ENCODE data around the gene MYO5B. TPM values are rescaled to one million over a fixed set of nuclear protein-coding genes. Genes with fewer than 3 reads are reported as not detected.

Gene MYO5B
- total and polyA plus RNA-seq, 4 donors: 0.92 to 20.3 (median 2.9) TPM

DNA sequence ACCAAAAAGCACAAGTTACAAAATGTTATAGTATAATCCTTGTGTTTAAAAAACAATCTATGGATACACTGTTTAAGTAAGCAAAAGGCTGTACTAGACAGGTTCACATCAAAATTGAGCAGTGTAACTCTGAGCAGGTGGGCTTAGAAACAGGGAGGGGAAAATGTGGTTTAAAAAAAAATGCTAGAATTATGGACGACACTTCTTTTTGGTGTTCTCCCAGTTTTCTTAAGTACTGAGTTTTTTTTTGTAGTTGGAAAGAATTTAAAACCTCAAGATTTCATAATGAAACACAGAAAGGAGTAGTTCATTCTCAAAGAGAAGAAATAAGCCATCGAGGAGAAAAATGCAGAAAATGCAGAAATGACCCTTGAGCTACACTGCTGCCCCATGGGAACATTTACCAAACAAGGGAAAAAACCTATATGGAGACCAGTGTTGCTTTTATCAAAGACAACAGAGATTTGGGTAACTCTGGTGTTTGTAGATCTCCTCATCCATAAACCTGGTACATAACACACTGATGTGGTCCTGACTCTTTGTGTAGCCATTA is 100.7 kb downstream of the MYO5B start:
- H3K9me3 ChIP-seq (ENCODE audit: control insufficient read depth, low read length): no peaks in the 10 kb centered on the region
- DNase-seq (no peak), ATAC-seq (ENCODE audit: low FRiP score) (no peak)
- intact Hi-C loops (cut with DNase I): no loop called here
- no peak overlapping the region for H3K4me3 ChIP-seq (ENCODE audit: low read length in 2 of 2)
- no peaks in the 10 kb centered on the region for H3K27me3 ChIP-seq (ENCODE audit: control insufficient read depth in 1 of 2, insufficient read depth in 2 of 2, low read length in 1 of 2)
- WGBS, 2 donors: 19 to 23% methylated on average over 2 of the region's 2 CpGs
- peaks cover 0 to 16% of the 10 kb centered on the region in 2 donors for H3K4me1 ChIP-seq (ENCODE audit: control insufficient read depth in 1 of 2, insufficient read depth in 2 of 2, low read length in 2 of 2)
- H3K27ac ChIP-seq (ENCODE audit: low read depth in 1 of 2, low read length in 2 of 2): no peak overlapping the region
- no peaks in the 10 kb centered on the region for H3K36me3 ChIP-seq (ENCODE audit: control insufficient read depth in 1 of 2, insufficient read depth in 2 of 2, low read length in 1 of 2)

DNA sequence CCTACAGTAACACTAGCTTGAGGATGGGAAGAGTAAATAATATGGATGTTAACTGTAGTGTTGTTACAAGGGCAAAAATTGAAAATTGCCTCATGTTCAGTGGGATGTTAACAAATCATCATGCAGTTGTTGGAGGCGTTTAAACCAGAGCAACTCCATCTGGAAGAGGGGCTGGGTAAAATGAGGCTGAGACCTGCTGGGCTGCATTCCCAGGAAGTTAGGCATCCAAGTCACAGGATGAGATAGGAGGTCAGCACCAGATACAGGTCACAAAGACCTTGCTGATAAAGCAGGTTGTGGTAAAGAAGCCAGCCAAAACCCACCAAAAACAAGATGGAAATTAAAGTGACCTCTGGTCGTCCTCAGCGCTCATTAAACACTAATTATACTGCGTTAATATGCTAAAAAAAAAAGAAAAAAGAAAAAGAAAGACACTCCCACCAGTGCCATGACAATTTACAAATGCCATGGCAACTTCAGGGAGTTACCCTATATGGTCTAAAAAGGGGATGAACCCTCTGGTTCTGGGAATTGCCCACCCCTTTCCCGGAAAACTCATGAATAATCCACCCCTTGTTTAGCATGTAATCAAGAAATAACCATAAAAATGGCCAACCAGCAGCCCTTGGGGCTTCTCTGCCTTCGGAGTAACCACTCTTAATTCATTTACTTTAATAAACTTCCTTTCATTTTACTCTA is 101.4 kb downstream of the MYO5B start:
- WGBS, 2 donors: 93 to 94% methylated on average over 6 of the region's 6 CpGs

GRCh38 chr18:50092245-50092805 is 102.6 kb downstream of the MYO5B start:
- no peaks in the 10 kb centered on the region for H3K36me3 ChIP-seq (ENCODE audit: control insufficient read depth in 1 of 2, insufficient read depth in 2 of 2, low read length in 1 of 2)
- H3K4me3 ChIP-seq (ENCODE audit: low read length in 2 of 2): no peak overlapping the region
- ATAC-seq (ENCODE audit: low FRiP score) (no peak), DNase-seq (no peak)
- intact Hi-C loops (cut with DNase I): no loop called here
- no peaks in the 10 kb centered on the region for H3K27me3 ChIP-seq (ENCODE audit: control insufficient read depth in 1 of 2, insufficient read depth in 2 of 2, low read length in 1 of 2)
- WGBS, 2 donors: 29 to 33% methylated on average over 3 of the region's 3 CpGs
- H3K27ac ChIP-seq (ENCODE audit: low read depth in 1 of 2, low read length in 2 of 2): peak overlapping the region; percentile 3 to 79
- H3K9me3 ChIP-seq (ENCODE audit: control insufficient read depth, low read length): no peaks in the 10 kb centered on the region
- H3K4me1 ChIP-seq (ENCODE audit: control insufficient read depth in 1 of 2, insufficient read depth in 2 of 2, low read length in 2 of 2): peaks cover 0 to 12% of the 10 kb centered on the region in 2 donors

More for the DNA sequence above, 101.4 kb downstream of the MYO5B start:
- Histone ChIP-seq H3K27ac (ENCODE audit: low read depth in 1 of 2, low read length in 2 of 2) (no peak overlapping the region), H3K4me3 (ENCODE audit: low read length in 2 of 2) (no peak overlapping the region), H3K4me1 (ENCODE audit: control insufficient read depth in 1 of 2, insufficient read depth in 2 of 2, low read length in 2 of 2) (peaks cover 0 to 16% of the 10 kb centered on the region in 2 donors), H3K27me3 (ENCODE audit: control insufficient read depth in 1 of 2, insufficient read depth in 2 of 2, low read length in 1 of 2) (no peaks in the 10 kb centered on the region), H3K36me3 (ENCODE audit: control insufficient read depth in 1 of 2, insufficient read depth in 2 of 2, low read length in 1 of 2) (no peaks in the 10 kb centered on the region), H3K9me3 (ENCODE audit: control insufficient read depth, low read length) (no peaks in the 10 kb centered on the region)
- ATAC-seq (ENCODE audit: low FRiP score) (no peak), DNase-seq (no peak)
- intact Hi-C loops (cut with DNase I): no loop called here

DNA sequence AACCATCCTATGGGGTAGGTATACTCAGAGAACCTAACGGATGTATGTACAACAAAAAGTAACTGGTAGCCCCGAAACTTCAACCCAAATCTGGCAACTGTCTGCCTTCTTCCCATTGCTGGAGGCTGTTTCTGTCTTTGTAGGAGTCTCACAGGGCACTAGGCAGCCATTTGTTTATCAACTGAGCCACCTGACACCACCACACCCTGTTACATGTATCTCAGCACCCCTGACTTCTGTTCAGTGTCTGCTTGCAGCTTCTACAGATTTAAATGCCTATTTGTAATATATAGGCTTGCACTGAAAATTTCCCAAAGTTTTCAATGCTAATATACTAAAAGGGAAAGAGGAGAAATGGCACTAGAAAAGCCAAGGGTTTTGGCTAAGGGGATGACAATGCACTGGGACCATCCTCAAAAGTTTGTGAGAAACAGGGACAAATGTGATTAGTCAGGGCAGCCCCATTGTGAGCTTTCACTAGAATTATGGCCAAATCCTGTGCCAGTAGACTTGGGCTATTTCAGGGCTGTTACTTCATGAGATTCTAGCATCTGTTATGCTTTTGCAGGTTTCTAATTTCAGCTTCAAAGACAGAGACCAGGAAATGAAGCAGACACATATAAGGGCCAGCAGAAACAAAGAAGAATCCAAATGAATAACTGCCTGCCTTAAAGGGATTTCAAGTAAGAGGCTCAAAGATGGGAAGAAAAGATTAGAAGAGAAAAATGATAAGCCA is 103.3 kb downstream of the MYO5B start:
- ATAC-seq (ENCODE audit: low FRiP score) (no peak), DNase-seq (no peak)
- no peak overlapping the region for H3K4me3 ChIP-seq (ENCODE audit: low read length in 2 of 2)
- peaks cover 0 to 7% of the 10 kb centered on the region in 2 donors for H3K4me1 ChIP-seq (ENCODE audit: control insufficient read depth in 1 of 2, insufficient read depth in 2 of 2, low read length in 2 of 2)
- H3K36me3 ChIP-seq (ENCODE audit: control insufficient read depth in 1 of 2, insufficient read depth in 2 of 2, low read length in 1 of 2): no peaks in the 10 kb centered on the region
- no peaks in the 10 kb centered on the region for H3K9me3 ChIP-seq (ENCODE audit: control insufficient read depth, low read length)
- WGBS, 2 donors: 61 to 71% methylated on average over 2 of the region's 2 CpGs
- intact Hi-C loops (cut with DNase I): no loop called here
- H3K27me3 ChIP-seq (ENCODE audit: control insufficient read depth in 1 of 2, insufficient read depth in 2 of 2, low read length in 1 of 2): no peaks in the 10 kb centered on the region
- H3K27ac ChIP-seq (ENCODE audit: low read depth in 1 of 2, low read length in 2 of 2): peak overlapping the region; percentile 89 to 96

GRCh38 chr18:50090370-50091312 is 104.3 kb downstream of the MYO5B start:
- peak overlapping the region in 1 of 2 donors; percentile 35 for H3K27ac ChIP-seq (ENCODE audit: low read depth in 1 of 2, low read length in 2 of 2)
- H3K4me3 ChIP-seq (ENCODE audit: low read length in 2 of 2): no peak overlapping the region
- H3K9me3 ChIP-seq (ENCODE audit: control insufficient read depth, low read length): no peaks in the 10 kb centered on the region
- H3K4me1 ChIP-seq (ENCODE audit: control insufficient read depth in 1 of 2, insufficient read depth in 2 of 2, low read length in 2 of 2): peaks cover 0 to 7% of the 10 kb centered on the region in 2 donors
- DNase-seq: no peak
- intact Hi-C loops (cut with DNase I): no loop called here
- ATAC-seq (ENCODE audit: low FRiP score): no peak
- H3K36me3 ChIP-seq (ENCODE audit: control insufficient read depth in 1 of 2, insufficient read depth in 2 of 2, low read length in 1 of 2): no peaks in the 10 kb centered on the region
- WGBS, 2 donors: 83 to 87% methylated on average over 6 of the region's 6 CpGs
- no peaks in the 10 kb centered on the region for H3K27me3 ChIP-seq (ENCODE audit: control insufficient read depth in 1 of 2, insufficient read depth in 2 of 2, low read length in 1 of 2)

DNA sequence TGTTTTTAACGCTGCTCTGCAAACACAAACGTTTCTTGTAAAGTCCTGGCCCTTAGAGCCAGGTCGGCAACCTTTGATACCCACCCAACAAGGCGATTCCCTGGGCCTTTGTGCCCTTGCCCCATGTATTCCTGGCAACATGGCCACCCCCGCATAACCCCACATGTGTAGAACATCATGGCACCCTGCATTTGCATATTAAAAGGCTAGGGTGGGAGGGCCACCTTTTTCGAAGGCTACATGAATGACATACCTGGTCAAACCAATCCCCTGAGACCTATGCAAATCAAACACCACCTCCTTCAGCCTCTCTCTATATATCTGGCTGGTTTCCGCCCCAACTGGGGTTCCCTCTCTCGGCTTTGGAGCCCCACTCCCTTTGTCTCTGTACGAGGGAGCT is 105.2 kb downstream of the MYO5B start:
- Histone ChIP-seq H3K4me3 (ENCODE audit: low read length in 2 of 2) (no peak overlapping the region), H3K27ac (ENCODE audit: low read depth in 1 of 2, low read length in 2 of 2) (no peak overlapping the region), H3K27me3 (ENCODE audit: control insufficient read depth in 1 of 2, insufficient read depth in 2 of 2, low read length in 1 of 2) (no peaks in the 10 kb centered on the region), H3K36me3 (ENCODE audit: control insufficient read depth in 1 of 2, insufficient read depth in 2 of 2, low read length in 1 of 2) (no peaks in the 10 kb centered on the region), H3K4me1 (ENCODE audit: control insufficient read depth in 1 of 2, insufficient read depth in 2 of 2, low read length in 2 of 2) (peaks cover 0 to 7% of the 10 kb centered on the region in 2 donors), H3K9me3 (ENCODE audit: control insufficient read depth, low read length) (no peaks in the 10 kb centered on the region)
- intact Hi-C loops (cut with DNase I): no loop called here
- ATAC-seq (ENCODE audit: low FRiP score) (no peak), DNase-seq (no peak)
- 93 to 94% methylated on average over 9 of the region's 9 CpGs for WGBS, 2 donors

DNA sequence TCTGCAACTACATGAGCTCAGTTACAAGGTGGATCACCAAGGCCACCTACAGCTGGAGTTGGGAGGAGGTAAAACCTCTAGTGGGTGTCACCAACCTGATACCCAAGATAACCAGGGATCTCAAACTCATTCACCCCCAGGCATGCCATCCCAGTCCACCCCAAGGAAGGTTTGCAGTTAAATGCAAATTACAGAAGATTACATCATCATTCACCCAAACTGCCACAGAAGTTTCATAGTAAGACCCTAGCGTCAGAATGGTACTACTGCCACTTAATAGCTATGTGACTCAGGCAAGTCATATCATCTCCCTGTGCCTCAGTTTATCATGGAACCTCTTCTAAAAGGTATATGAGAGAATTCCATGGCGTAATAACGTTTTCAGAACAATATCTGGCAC is 111.2 kb downstream of the MYO5B start:
- H3K4me3 ChIP-seq (ENCODE audit: low read length in 2 of 2): no peak overlapping the region
- intact Hi-C loops (cut with DNase I): no loop called here
- no peaks in the 10 kb centered on the region for H3K36me3 ChIP-seq (ENCODE audit: control insufficient read depth in 1 of 2, insufficient read depth in 2 of 2, low read length in 1 of 2)
- ATAC-seq (ENCODE audit: low FRiP score) (no peak), DNase-seq (no peak)
- H3K9me3 ChIP-seq (ENCODE audit: control insufficient read depth, low read length): no peaks in the 10 kb centered on the region
- H3K27ac ChIP-seq (ENCODE audit: low read depth in 1 of 2, low read length in 2 of 2): no peak overlapping the region
- H3K4me1 ChIP-seq (ENCODE audit: control insufficient read depth in 1 of 2, insufficient read depth in 2 of 2, low read length in 2 of 2): peaks cover 3 to 11% of the 10 kb centered on the region in 2 donors
- 72% methylated on average over 3 of the region's 3 CpGs for WGBS, 2 donors
- H3K27me3 ChIP-seq (ENCODE audit: control insufficient read depth in 1 of 2, insufficient read depth in 2 of 2, low read length in 1 of 2): no peaks in the 10 kb centered on the region
